GM23338 (cell line): ENCODE results near the gene DGKE. TPM values are rescaled to one million over a fixed set of nuclear protein-coding genes. Genes with fewer than 3 reads are reported as not detected.

Source experiments
- JUNB ChIP-seq: IDR thresholded peaks from one replicate; pipeline ENCODE4 v1.6.1; 2016; ENCODE audit warnings: antibody characterized with exemption; ENCODE audit not compliant: unreplicated experiment
- NANOG ChIP-seq: IDR thresholded peaks from 2 replicates; pipeline ENCODE4 v1.6.1; 2016; ENCODE audit warnings: antibody characterized with exemption, borderline replicate concordance
- POLR2AphosphoS5 ChIP-seq: IDR thresholded peaks from 2 replicates; pipeline ENCODE4 v1.6.1; 2016; ENCODE audit warnings: antibody characterized with exemption, low read depth
- ZNF114 ChIP-seq: fragments of 250-450 bp; sonication (Bioruptor Pico); IDR thresholded peaks from 2 replicates; pipeline ENCODE4 v1.5.0; 2020; ENCODE audit warnings: mild to moderate bottlenecking, moderate library complexity
- polyA plus RNA-seq: library from polyadenylated mRNA; unstranded; fragments of >200 nt; fragmentation: Nextera tagmentation; extraction: Ambion mirVana; gene quantifications from 2 replicates; pipeline ENCODE4 v1.2.1, GENCODE V29; 2016
- total RNA-seq: library from RNA; depleted of rRNA; stranded (reverse); fragments of >200 nt; shearing (Covaris generic); gene quantifications from 2 replicates; pipeline ENCODE4 v1.2.3, GENCODE V29; 2014
- TF ChIP-seq, protein P1 (sequence below): fragments of 250-450 bp; sonication (Bioruptor Pico); IDR thresholded peaks from 2 replicates; pipeline ENCODE4 v1.5.0; 2020; ENCODE audit warnings: mild to moderate bottlenecking, moderate library complexity
- TF ChIP-seq, protein P2 (sequence below): IDR thresholded peaks from one replicate; pipeline ENCODE4 v1.6.1; 2018; ENCODE audit warnings: antibody characterized with exemption; ENCODE audit not compliant: unreplicated experiment
- TF ChIP-seq, protein P3 (sequence below), 2 experiments: fragments of 200-600 bp in 1 of 2; sonication (generic) in 1 of 2; conservative IDR thresholded peaks; 2 replicates each; pipeline versions ENCODE4 v1.5.1 to v1.6.1; 2016 to 2017; ENCODE audit warnings: antibody characterized with exemption in 2 of 2, low read depth in 2 of 2, mild to moderate bottlenecking in 2 of 2, moderate library complexity in 1 of 2

DGKE gene
- total and polyA plus RNA-seq, 2 experiments from 2014 or later, result 3.9 to 10.1 TPM

DNA sequence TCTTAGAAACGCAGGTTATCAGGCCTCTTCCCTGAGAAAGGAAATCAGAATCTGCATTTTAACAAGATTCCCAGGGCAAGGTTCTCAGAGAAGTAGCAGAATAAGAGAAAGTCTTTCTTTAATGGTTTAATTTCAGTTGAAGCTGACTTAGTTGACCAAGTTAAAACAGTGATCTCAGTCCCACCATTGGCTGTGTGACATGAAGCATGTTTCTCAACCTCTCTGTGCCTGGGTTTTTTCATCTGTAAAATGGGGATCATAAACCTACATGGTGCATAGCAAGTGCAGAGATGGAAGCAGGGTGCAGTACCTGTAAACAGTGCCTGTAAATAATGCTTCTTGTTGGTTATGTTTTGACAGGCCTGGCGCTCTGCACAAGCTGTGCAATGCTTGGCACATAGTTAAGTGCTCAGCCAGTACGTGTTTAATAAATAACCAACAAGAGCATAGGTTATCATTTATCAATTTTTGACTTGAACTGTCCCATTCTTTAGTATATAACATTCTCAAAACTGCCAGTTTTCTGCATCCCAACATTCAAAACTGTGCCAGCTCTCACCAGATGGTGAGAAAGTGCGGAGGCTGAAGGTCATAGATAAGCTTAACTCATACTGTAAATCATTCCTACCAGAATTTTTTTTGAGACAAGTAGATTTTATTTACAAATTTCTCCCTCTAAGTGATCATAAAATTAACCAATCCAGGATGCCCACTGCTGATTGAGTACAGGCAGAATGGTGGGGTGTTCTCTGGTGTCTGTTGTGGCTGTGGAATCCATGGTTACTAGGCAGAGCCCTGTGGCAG is 7.1 kb upstream of the DGKE start (continued):
- TF ChIP-seq, protein P1, sequence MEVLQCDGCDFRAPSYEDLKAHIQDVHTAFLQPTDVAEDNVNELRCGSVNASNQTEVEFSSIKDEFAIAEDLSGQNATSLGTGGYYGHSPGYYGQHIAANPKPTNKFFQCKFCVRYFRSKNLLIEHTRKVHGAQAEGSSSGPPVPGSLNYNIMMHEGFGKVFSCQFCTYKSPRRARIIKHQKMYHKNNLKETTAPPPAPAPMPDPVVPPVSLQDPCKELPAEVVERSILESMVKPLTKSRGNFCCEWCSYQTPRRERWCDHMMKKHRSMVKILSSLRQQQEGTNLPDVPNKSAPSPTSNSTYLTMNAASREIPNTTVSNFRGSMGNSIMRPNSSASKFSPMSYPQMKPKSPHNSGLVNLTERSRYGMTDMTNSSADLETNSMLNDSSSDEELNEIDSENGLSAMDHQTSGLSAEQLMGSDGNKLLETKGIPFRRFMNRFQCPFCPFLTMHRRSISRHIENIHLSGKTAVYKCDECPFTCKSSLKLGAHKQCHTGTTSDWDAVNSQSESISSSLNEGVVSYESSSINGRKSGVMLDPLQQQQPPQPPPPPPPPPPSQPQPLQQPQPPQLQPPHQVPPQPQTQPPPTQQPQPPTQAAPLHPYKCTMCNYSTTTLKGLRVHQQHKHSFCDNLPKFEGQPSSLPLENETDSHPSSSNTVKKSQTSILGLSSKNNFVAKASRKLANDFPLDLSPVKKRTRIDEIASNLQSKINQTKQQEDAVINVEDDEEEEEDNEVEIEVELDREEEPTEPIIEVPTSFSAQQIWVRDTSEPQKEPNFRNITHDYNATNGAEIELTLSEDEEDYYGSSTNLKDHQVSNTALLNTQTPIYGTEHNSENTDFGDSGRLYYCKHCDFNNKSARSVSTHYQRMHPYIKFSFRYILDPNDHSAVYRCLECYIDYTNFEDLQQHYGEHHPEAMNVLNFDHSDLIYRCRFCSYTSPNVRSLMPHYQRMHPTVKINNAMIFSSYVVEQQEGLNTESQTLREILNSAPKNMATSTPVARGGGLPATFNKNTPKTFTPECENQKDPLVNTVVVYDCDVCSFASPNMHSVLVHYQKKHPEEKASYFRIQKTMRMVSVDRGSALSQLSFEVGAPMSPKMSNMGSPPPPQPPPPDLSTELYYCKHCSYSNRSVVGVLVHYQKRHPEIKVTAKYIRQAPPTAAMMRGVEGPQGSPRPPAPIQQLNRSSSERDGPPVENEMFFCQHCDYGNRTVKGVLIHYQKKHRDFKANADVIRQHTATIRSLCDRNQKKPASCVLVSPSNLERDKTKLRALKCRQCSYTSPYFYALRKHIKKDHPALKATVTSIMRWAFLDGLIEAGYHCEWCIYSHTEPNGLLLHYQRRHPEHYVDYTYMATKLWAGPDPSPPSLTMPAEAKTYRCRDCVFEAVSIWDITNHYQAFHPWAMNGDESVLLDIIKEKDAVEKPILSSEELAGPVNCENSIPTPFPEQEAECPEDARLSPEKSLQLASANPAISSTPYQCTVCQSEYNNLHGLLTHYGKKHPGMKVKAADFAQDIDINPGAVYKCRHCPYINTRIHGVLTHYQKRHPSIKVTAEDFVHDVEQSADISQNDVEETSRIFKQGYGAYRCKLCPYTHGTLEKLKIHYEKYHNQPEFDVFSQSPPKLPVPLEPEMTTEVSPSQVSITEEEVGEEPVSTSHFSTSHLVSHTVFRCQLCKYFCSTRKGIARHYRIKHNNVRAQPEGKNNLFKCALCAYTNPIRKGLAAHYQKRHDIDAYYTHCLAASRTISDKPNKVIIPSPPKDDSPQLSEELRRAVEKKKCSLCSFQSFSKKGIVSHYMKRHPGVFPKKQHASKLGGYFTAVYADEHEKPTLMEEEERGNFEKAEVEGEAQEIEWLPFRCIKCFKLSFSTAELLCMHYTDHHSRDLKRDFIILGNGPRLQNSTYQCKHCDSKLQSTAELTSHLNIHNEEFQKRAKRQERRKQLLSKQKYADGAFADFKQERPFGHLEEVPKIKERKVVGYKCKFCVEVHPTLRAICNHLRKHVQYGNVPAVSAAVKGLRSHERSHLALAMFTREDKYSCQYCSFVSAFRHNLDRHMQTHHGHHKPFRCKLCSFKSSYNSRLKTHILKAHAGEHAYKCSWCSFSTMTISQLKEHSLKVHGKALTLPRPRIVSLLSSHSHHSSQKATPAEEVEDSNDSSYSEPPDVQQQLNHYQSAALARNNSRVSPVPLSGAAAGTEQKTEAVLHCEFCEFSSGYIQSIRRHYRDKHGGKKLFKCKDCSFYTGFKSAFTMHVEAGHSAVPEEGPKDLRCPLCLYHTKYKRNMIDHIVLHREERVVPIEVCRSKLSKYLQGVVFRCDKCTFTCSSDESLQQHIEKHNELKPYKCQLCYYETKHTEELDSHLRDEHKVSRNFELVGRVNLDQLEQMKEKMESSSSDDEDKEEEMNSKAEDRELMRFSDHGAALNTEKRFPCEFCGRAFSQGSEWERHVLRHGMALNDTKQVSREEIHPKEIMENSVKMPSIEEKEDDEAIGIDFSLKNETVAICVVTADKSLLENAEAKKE, result no peak
- TF ChIP-seq JUNB, result no peak
- TF ChIP-seq ZNF114 (CRISPR knock-in tag), result no peak
- TF ChIP-seq POLR2AphosphoS5, result no peak
- no peak for TF ChIP-seq NANOG
- TF ChIP-seq, protein P2, sequence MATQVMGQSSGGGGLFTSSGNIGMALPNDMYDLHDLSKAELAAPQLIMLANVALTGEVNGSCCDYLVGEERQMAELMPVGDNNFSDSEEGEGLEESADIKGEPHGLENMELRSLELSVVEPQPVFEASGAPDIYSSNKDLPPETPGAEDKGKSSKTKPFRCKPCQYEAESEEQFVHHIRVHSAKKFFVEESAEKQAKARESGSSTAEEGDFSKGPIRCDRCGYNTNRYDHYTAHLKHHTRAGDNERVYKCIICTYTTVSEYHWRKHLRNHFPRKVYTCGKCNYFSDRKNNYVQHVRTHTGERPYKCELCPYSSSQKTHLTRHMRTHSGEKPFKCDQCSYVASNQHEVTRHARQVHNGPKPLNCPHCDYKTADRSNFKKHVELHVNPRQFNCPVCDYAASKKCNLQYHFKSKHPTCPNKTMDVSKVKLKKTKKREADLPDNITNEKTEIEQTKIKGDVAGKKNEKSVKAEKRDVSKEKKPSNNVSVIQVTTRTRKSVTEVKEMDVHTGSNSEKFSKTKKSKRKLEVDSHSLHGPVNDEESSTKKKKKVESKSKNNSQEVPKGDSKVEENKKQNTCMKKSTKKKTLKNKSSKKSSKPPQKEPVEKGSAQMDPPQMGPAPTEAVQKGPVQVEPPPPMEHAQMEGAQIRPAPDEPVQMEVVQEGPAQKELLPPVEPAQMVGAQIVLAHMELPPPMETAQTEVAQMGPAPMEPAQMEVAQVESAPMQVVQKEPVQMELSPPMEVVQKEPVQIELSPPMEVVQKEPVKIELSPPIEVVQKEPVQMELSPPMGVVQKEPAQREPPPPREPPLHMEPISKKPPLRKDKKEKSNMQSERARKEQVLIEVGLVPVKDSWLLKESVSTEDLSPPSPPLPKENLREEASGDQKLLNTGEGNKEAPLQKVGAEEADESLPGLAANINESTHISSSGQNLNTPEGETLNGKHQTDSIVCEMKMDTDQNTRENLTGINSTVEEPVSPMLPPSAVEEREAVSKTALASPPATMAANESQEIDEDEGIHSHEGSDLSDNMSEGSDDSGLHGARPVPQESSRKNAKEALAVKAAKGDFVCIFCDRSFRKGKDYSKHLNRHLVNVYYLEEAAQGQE, result no peak
- TF ChIP-seq, protein P3, sequence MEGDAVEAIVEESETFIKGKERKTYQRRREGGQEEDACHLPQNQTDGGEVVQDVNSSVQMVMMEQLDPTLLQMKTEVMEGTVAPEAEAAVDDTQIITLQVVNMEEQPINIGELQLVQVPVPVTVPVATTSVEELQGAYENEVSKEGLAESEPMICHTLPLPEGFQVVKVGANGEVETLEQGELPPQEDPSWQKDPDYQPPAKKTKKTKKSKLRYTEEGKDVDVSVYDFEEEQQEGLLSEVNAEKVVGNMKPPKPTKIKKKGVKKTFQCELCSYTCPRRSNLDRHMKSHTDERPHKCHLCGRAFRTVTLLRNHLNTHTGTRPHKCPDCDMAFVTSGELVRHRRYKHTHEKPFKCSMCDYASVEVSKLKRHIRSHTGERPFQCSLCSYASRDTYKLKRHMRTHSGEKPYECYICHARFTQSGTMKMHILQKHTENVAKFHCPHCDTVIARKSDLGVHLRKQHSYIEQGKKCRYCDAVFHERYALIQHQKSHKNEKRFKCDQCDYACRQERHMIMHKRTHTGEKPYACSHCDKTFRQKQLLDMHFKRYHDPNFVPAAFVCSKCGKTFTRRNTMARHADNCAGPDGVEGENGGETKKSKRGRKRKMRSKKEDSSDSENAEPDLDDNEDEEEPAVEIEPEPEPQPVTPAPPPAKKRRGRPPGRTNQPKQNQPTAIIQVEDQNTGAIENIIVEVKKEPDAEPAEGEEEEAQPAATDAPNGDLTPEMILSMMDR (conservative IDR thresholded peaks at IDR 0.05; ENCODE audit: low read depth in 2 of 2), result no peak
